ENCODE measurements around the gene PCGF5. TPM values are rescaled to one million over a fixed set of nuclear protein-coding genes. Genes with fewer than 3 reads are reported as not detected.

PCGF5 gene
- total RNA-seq, 3 donors from 2014 or later (not counting 1 experiment from before 2014, with no cell fraction given): 52.5 to 60.2 (median 58.6) TPM

GRCh38 chr10:91242940-91243339, 22.5 kb downstream of the PCGF5 start:
- intact Hi-C loops (cut with micrococcal nuclease): no loop called here
- H3K27ac Mint-ChIP-seq: peak overlapping the region in 1 of 2 donors; percentile 5
- no peak overlapping the region for H3K4me3 Mint-ChIP-seq

GRCh38 chr10:91247360-91248111, 27.1 kb downstream of the PCGF5 start:
- H3K27ac Mint-ChIP-seq: no peak overlapping the region
- H3K4me1 ChIP-seq (ENCODE audit: control insufficient read depth, insufficient read depth, low read length): no peaks in the 10 kb centered on the region
- DNase-seq (no peak), ATAC-seq (no peak)
- no peak overlapping the region for H3K4me3 ChIP-seq (ENCODE audit: low read length)
- H3K4me1 Mint-ChIP-seq: peaks cover 0 to 6% of the 10 kb centered on the region in 2 donors
- no peaks in the 10 kb centered on the region for H3K27me3 Mint-ChIP-seq (ENCODE audit: low read depth in 2 of 2)
- H3K36me3 ChIP-seq (ENCODE audit: control insufficient read depth, insufficient read depth, low read length): peaks cover 10% of the 10 kb centered on the region
- intact Hi-C loops (cut with micrococcal nuclease): no loop called here
- H3K27ac ChIP-seq (ENCODE audit: low read length): no peak overlapping the region
- no peak for TF ChIP-seq CTCF (IDR thresholded peaks at IDR 0.05)
- H3K27me3 ChIP-seq (ENCODE audit: control insufficient read depth, insufficient read depth, low read length): no peaks in the 10 kb centered on the region
- no peaks in the 10 kb centered on the region for H3K9me3 ChIP-seq (ENCODE audit: control insufficient read depth, insufficient read depth, low read length)
- no peaks in the 10 kb centered on the region for H3K9me3 Mint-ChIP-seq
- H3K4me3 Mint-ChIP-seq: no peak overlapping the region
- 100% methylated on average over 1 of the region's 1 CpG for WGBS (ENCODE audit: insufficient coverage)
- peaks cover 7% of the 10 kb centered on the region for H3K36me3 Mint-ChIP-seq

More at GRCh38 chr10:91242940-91243339, 22.5 kb downstream of the PCGF5 start:
- Histone ChIP-seq H3K27ac (ENCODE audit: low read length) (no peak overlapping the region), H3K9me3 (ENCODE audit: control insufficient read depth, insufficient read depth, low read length) (no peaks in the 10 kb centered on the region), H3K4me3 (ENCODE audit: low read length) (no peak overlapping the region), H3K36me3 (ENCODE audit: control insufficient read depth, insufficient read depth, low read length) (peaks cover 5% of the 10 kb centered on the region), H3K27me3 (ENCODE audit: control insufficient read depth, insufficient read depth, low read length) (no peaks in the 10 kb centered on the region), H3K4me1 (ENCODE audit: control insufficient read depth, insufficient read depth, low read length) (no peaks in the 10 kb centered on the region)
- ATAC-seq (no peak), DNase-seq (no peak)
- H3K9me3 Mint-ChIP-seq: no peaks in the 10 kb centered on the region
- no peaks in the 10 kb centered on the region for H3K36me3 Mint-ChIP-seq
- TF ChIP-seq CTCF (IDR thresholded peaks at IDR 0.05): no peak
- H3K4me1 Mint-ChIP-seq: peaks cover 4 to 10% of the 10 kb centered on the region in 2 donors
- no peaks in the 10 kb centered on the region for H3K27me3 Mint-ChIP-seq (ENCODE audit: low read depth in 2 of 2)
- 88% methylated on average over 2 of the region's 2 CpGs for WGBS (ENCODE audit: insufficient coverage)

- no peaks in the 10 kb centered on the region for H3K27me3 Mint-ChIP-seq (ENCODE audit: low read depth in 2 of 2)
- no peak for TF ChIP-seq CTCF (IDR thresholded peaks at IDR 0.05)
- Histone ChIP-seq H3K36me3 (ENCODE audit: control insufficient read depth, insufficient read depth, low read length) (peaks cover 26% of the 10 kb centered on the region), H3K27me3 (ENCODE audit: control insufficient read depth, insufficient read depth, low read length) (no peaks in the 10 kb centered on the region), H3K9me3 (ENCODE audit: control insufficient read depth, insufficient read depth, low read length) (no peaks in the 10 kb centered on the region), H3K4me3 (ENCODE audit: low read length) (no peak overlapping the region), H3K4me1 (ENCODE audit: control insufficient read depth, insufficient read depth, low read length) (no peaks in the 10 kb centered on the region), H3K27ac (ENCODE audit: low read length) (no peak overlapping the region)
- no peak overlapping the region for H3K27ac Mint-ChIP-seq
- intact Hi-C loops (cut with micrococcal nuclease): loop anchor here (5.0 kb wide), 1 partner anchor 1457 kb away; no protein-coding TSS in a partner anchor
- no peaks in the 10 kb centered on the region for H3K9me3 Mint-ChIP-seq
- H3K4me1 Mint-ChIP-seq: peaks cover 0 to 6% of the 10 kb centered on the region in 2 donors
- ATAC-seq (no peak), DNase-seq (no peak)
- peaks cover 22% of the 10 kb centered on the region for H3K36me3 Mint-ChIP-seq
- no peak overlapping the region for H3K4me3 Mint-ChIP-seq
- WGBS (ENCODE audit: insufficient coverage): 97% methylated on average over 2 of the region's 3 CpGs
These were observed 29.2 kb downstream of the PCGF5 start for GRCh38 chr10:91249700-91250099.
